HG02970 (cell line): ENCODE measurements around the gene UBE2E2.

Experiments
- ATAC-seq: cut with Tn5 transposase; IDR thresholded peaks from one replicate; pipeline ENCODE4 v1.9.1; 2021; ENCODE audit warnings: mild to moderate bottlenecking, moderate library complexity, moderate number of reproducible peaks; ENCODE audit not compliant: unreplicated experiment, low FRiP score

Gene UBE2E2

DNA sequence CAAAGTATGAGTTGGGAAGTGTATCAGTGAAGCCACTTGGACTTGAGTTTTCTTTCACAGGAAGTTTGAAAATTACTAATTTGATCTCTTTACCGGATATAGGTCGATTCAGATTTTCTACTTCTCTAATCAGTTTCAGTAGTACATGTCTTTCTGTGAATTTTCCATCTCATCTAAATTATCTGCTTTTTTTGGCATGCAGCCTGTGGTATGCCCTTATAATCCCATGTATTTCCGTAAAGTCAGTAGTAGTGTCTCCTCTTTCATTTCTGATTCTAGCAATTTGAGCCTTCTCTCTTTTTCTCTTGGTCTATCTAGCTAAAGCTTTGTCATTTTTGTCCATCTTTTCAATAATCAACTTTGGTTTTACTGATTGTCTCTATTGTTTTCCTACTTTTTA is 434.2 kb downstream of the UBE2E2 start:
- no peak for ATAC-seq

- ATAC-seq, result no peak
These were observed 437.5 kb downstream of the UBE2E2 start for GRCh38 chr3:23640471-23641146.
